HCT116 (cell line): ENCODE measurements around the gene GOLT1A. TPM values are rescaled to one million over a fixed set of nuclear protein-coding genes. Genes with fewer than 3 reads are reported as not detected.

ENCODE experiments used
- ATAC-seq: fragments of 200-7000 bp; cut with Tn5 transposase; 2 replicates; pipeline ENCODE4 v1.9.1; 2020; ENCODE audit warnings: mild to moderate bottlenecking, moderate library complexity
- BruUV-seq: library from RNA; stranded (reverse); fragments of 400-500 nt; replicated peaks from 2 replicates; lab custom pipeline; 2021; lab: Mats Ljungman, UMichigan
- CTCF ChIA-PET: fragments of 300-600 bp; sonication (Branson Sonifier 250); formaldehyde crosslinking; loops from one replicate; lab custom pipeline; 2021; ENCODE audit warnings: antibody characterized with exemption; lab: Charles Lee
- POLR2A ChIA-PET: fragments of 300-600, 350-600 bp; sonication (Branson Sonifier 250); formaldehyde crosslinking; loops from one replicate; lab custom pipeline; 2021; ENCODE audit warnings: antibody characterized with exemption; lab: Charles Lee
- RAD21 ChIA-PET, 2 experiments: fragments of 300-600 bp; sonication (Branson Sonifier 250); formaldehyde crosslinking; loops; one replicate each; lab custom pipeline; 2023; ENCODE audit warnings: low total read pairs in 2 of 2; ENCODE audit not compliant: uncharacterized antibody in 2 of 2, unreplicated experiment in 2 of 2, low non-redundant PET in 1 of 2; lab: Charles Lee
- DNase-seq: peaks from one replicate; pipeline ENCODE4 v3.0.0-alpha.2; 2010; ENCODE audit warnings: low read depth, low spot score
- H2AFZ ChIP-seq: fragments of 200-600 bp; shearing (Covaris generic), sonication (generic); 2 replicates; pipeline ENCODE4 v1.6.1; 2017; ENCODE audit warnings: low read depth, mixed run types, mixed read lengths, antibody characterized with exemption, low read length; ENCODE audit not compliant: poor library complexity, severe bottlenecking
- H3K27ac ChIP-seq: 2 replicates; pipeline ENCODE4 v1.5.1; 2012; ENCODE audit warnings: low read depth, low read length
- H3K27me3 ChIP-seq: fragments of 200-600 bp; sonication (generic); 2 replicates; pipeline ENCODE4 v1.6.1; 2016; ENCODE audit warnings: mixed run types, low read length, mixed read lengths; ENCODE audit not compliant: insufficient read depth
- H3K36me3 ChIP-seq, 2 experiments: fragments of 200-500 bp in 1 of 2; fragments of 200-600 bp in 1 of 2; sonication (Bioruptor generic) in 1 of 2; sonication (generic) in 1 of 2; 2 replicates each; pipeline versions ENCODE4 v1.5.1 to v1.6.1; 2014 to 2016; ENCODE audit warnings: low read length in 2 of 2, inconsistent platforms in 1 of 2, mixed read lengths in 1 of 2, mixed run types in 1 of 2; ENCODE audit not compliant: insufficient read depth in 2 of 2, control insufficient read depth in 1 of 2
- H3K4me1 ChIP-seq, 2 experiments: fragments of 200-600 bp in 1 of 2; sonication (generic) in 1 of 2; 2 replicates each; pipeline versions ENCODE4 v1.5.1 to v1.6.1; 2012 to 2017; ENCODE audit warnings: low read length in 2 of 2, inconsistent platforms in 1 of 2, mild to moderate bottlenecking in 1 of 2, mixed read lengths in 1 of 2, mixed run types in 1 of 2, moderate library complexity in 1 of 2; ENCODE audit not compliant: insufficient read depth in 2 of 2, control insufficient read depth in 1 of 2
- H3K4me2 ChIP-seq: fragments of 200-600 bp; sonication (generic); 2 replicates; pipeline ENCODE4 v1.6.1; 2017; ENCODE audit warnings: mixed run types, low read length, mixed read lengths
- H3K4me3 ChIP-seq, 2 experiments: fragments of 200-600 bp in 1 of 2; sonication (generic) in 1 of 2; replicated peaks in 1 of 2; 2 replicates each; pipeline ENCODE4 v1.5.1; 2011 to 2016; ENCODE audit warnings: low read length in 2 of 2, control low read depth in 1 of 2, low read depth in 1 of 2, mild to moderate bottlenecking in 1 of 2, mixed read lengths in 1 of 2, mixed run types in 1 of 2
- H3K79me2 ChIP-seq: fragments of 200-600 bp; sonication (generic); 2 replicates; pipeline ENCODE4 v1.6.1; 2017; ENCODE audit warnings: mild to moderate bottlenecking, mixed run types, low read length, moderate library complexity, mixed read lengths; ENCODE audit not compliant: insufficient read depth
- H3K9ac ChIP-seq: fragments of 200-600 bp; sonication (generic); 2 replicates; pipeline ENCODE4 v1.6.1; 2016; ENCODE audit warnings: low read length, mixed read lengths
- H3K9me2 ChIP-seq: fragments of 200-600 bp; sonication (generic), shearing (Covaris generic); 2 replicates; pipeline ENCODE4 v1.6.1; 2017; ENCODE audit warnings: mixed run types, mild to moderate bottlenecking, moderate library complexity; ENCODE audit not compliant: insufficient read depth
- H3K9me3 ChIP-seq, 2 experiments: fragments of 200-500 bp in 1 of 2; fragments of 200-600 bp in 1 of 2; sonication (Bioruptor generic) in 1 of 2; sonication (generic) in 1 of 2; 2 replicates each; pipeline ENCODE4 v1.6.1; 2014 to 2017; ENCODE audit warnings: low read length in 2 of 2, mixed read lengths in 2 of 2, inconsistent platforms in 1 of 2, low read depth in 1 of 2, mild to moderate bottlenecking in 1 of 2, mixed run types in 1 of 2, moderate library complexity in 1 of 2; ENCODE audit not compliant: control insufficient read depth in 1 of 2, insufficient read depth in 1 of 2
- H4K20me1 ChIP-seq: fragments of 200-600 bp; sonication (generic), shearing (Covaris generic); 2 replicates; pipeline ENCODE4 v1.6.1; 2017; ENCODE audit warnings: mixed run types, mild to moderate bottlenecking, moderate library complexity; ENCODE audit not compliant: insufficient read depth
- CBX3 ChIP-seq: IDR thresholded peaks from 2 replicates; pipeline ENCODE4 v1.6.1; 2012; ENCODE audit warnings: low read depth
- CTCF ChIP-seq, 3 experiments: fragments of 200-600 bp in 1 of 3; sonication (generic) in 1 of 3; IDR thresholded peaks in 2 of 3; conservative IDR thresholded peaks in 1 of 3; 2 replicates each; pipeline ENCODE4 v1.5.1; 2012 to 2017; ENCODE audit warnings: low read depth in 2 of 3, low read length in 2 of 3, antibody characterized with exemption in 1 of 3, borderline replicate concordance in 1 of 3, control low read depth in 1 of 3, mild to moderate bottlenecking in 1 of 3, mixed read lengths in 1 of 3, mixed run types in 1 of 3, moderate library complexity in 1 of 3; ENCODE audit not compliant: insufficient read depth in 1 of 3
- EGR1 ChIP-seq: IDR thresholded peaks from 2 replicates; pipeline ENCODE4 v1.6.1; 2012; ENCODE audit warnings: low read depth
- EZH2 ChIP-seq: fragments of 200-600 bp; sonication (generic); IDR thresholded peaks from 2 replicates; pipeline ENCODE4 v1.6.1; 2017; ENCODE audit warnings: antibody characterized with exemption, mixed run types
- FOSL1 ChIP-seq: IDR thresholded peaks from 2 replicates; pipeline ENCODE4 v1.6.1; 2012; ENCODE audit warnings: low read depth
- POLR2A ChIP-seq: IDR thresholded peaks from 2 replicates; pipeline ENCODE4 v1.7.0; 2011; ENCODE audit warnings: borderline replicate concordance; ENCODE audit not compliant: insufficient read depth, insufficient read length; ENCODE audit errors: extremely low read depth
- POLR2AphosphoS5 ChIP-seq: IDR thresholded peaks from 2 replicates; pipeline ENCODE4 v1.6.1; 2011; ENCODE audit warnings: mild to moderate bottlenecking, low read depth, low read length, moderate library complexity
- RAD21 ChIP-seq: IDR thresholded peaks from 2 replicates; pipeline ENCODE4 v1.6.1; 2012; ENCODE audit warnings: low read depth, mild to moderate bottlenecking
- REST ChIP-seq: IDR thresholded peaks from 2 replicates; pipeline ENCODE4 v1.6.1; 2012; ENCODE audit warnings: low read depth
- TCF7L2 ChIP-seq: IDR thresholded peaks from 2 replicates; pipeline ENCODE4 v1.7.0; 2011; ENCODE audit warnings: borderline replicate concordance, inconsistent platforms; ENCODE audit not compliant: insufficient read depth, insufficient read length; ENCODE audit errors: extremely low read depth
- ZFX ChIP-seq: fragments of 450-650 bp; IDR thresholded peaks from 2 replicates; pipeline ENCODE4 v1.6.1; 2017
- ZNF274 ChIP-seq: fragments of 200-500 bp; sonication (Bioruptor generic); IDR thresholded peaks from 2 replicates; pipeline ENCODE4 v1.6.1; 2014; ENCODE audit warnings: mild to moderate bottlenecking, low read depth, low read length, inconsistent platforms
- intact Hi-C: fragments of 100-400 bp; cut with micrococcal nuclease; formaldehyde crosslinking; loops from 2 replicates; pipeline ENCODE4 v1.10.0; 2022
- total RNA-seq: library from RNA; stranded (reverse); gene quantifications from one replicate; pipeline ENCODE4 v1.2.1, GENCODE V29; 2021; ENCODE audit not compliant: unreplicated experiment
- TF ChIP-seq, protein P1 (sequence below): IDR thresholded peaks from 2 replicates; pipeline ENCODE4 v1.6.1; 2012

GOLT1A gene
- total RNA-seq, 1 experiment from 2014 or later, result 8.0 TPM

DNA sequence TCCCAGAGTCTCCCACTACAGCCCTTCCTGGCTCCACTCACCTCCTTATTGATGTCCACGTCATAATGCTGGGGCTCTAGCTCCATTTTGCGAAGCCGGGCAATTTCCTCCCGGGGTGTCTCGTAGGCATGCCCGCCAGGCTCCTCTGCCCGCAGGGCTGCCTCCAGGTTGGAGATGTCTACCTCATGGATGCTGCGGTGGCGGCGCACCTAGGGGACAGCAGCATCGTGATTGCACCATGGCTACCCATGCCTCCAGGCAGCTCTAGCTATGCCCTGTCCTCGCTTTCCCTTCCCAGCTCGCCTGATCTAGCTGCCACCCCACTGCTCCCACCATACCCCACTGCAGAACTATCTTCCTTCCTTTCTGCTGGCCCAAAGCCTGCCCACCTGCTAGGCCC is 15.1 kb upstream of the GOLT1A start:
- H3K4me3 ChIP-seq, result no peak overlapping the region
- ATAC-seq, result no peak
- no peaks in the 10 kb centered on the region for H3K9me2 ChIP-seq
- ChIA-PET RAD21 (interaction anchor here in 1 of 2 experiments (0.5 kb wide), 1 partner anchor 578 kb away, joined by 3 read pairs; no protein-coding TSS in a partner anchor), CTCF (interaction anchor here (1.7 kb wide), 1 partner anchor 22 kb away, joined by 6 read pairs; no protein-coding TSS in a partner anchor), POLR2A (no interaction called here)
- H3K9ac ChIP-seq, result no peak overlapping the region
- H3K9me3 ChIP-seq, result no peaks in the 10 kb centered on the region
- no peaks in the 10 kb centered on the region for H4K20me1 ChIP-seq
- no peak overlapping the region for H2AFZ ChIP-seq
- no peaks in the 10 kb centered on the region for H3K27me3 ChIP-seq
- no peaks in the 10 kb centered on the region; a peak in 1 of 4 replicates for H3K36me3 ChIP-seq
- no TSS peak for BruUV-seq
- no peak for TF ChIP-seq RAD21
- TF ChIP-seq POLR2A, result no peak
- TF ChIP-seq, protein P1, sequence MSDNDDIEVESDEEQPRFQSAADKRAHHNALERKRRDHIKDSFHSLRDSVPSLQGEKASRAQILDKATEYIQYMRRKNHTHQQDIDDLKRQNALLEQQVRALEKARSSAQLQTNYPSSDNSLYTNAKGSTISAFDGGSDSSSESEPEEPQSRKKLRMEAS, result no peak
- TF ChIP-seq TCF7L2, result no peak
- no peak for TF ChIP-seq POLR2AphosphoS5
- no peak for TF ChIP-seq FOSL1
- TF ChIP-seq ZNF274, result no peak
- TF ChIP-seq REST, result no peak
- no peak for TF ChIP-seq EZH2
- TF ChIP-seq EGR1, result no peak
- TF ChIP-seq CBX3, result no peak
- no peak for TF ChIP-seq CTCF (IDR thresholded peaks at IDR 0.05 in 2 of 3, conservative IDR thresholded peaks at IDR 0.05 in 1 of 3; ENCODE audit: borderline replicate concordance in 1 of 3, insufficient read depth in 1 of 3, low read depth in 2 of 3, low read length in 2 of 3)
- no peak for TF ChIP-seq ZFX
- H3K4me2 ChIP-seq, result no peak overlapping the region
- no peak overlapping the region for H3K27ac ChIP-seq
- intact Hi-C loops, result no loop called here
- DNase-seq, result no peak
- H3K79me2 ChIP-seq, result no peaks in the 10 kb centered on the region
- peaks cover 2 to 12% of the 10 kb centered on the region in 2 experiments; a peak in 1 of 4 replicates for H3K4me1 ChIP-seq
